ENCODE results near the gene RAPGEF3. TPM values are rescaled to one million over a fixed set of nuclear protein-coding genes. Genes with fewer than 3 reads are reported as not detected.

RAPGEF3 gene
- polyA plus RNA-seq, 1 experiment: 2.4 TPM

DNA sequence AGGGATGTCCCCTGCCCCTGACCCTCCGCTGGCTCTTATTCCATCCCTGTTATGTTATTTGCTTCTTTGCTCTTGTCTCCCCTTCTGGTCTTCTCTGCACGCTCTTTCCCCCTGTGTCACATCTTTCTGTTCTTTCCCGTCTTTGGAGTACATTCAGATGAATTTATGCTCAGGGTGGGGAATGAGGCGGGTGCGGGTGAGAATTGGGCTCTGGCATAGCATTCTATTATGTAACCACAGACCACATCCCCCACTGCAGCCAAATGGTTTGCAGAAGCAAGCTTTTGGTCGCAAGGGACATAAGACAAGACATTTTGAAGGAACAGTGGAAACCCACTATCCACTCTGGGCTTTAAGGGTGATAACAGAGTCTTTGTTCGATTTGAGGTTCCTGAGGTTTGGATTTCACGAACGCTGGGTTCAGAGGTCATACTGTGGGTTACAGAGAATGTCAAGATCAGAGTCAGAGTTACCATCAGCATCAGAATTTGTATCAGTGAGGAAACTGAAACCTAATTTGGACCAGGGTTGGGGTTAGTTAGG is 37.2 kb downstream of the RAPGEF3 start:
- CTCF ChIA-PET: interaction anchor here (0.6 to 20.1 kb wide), 4 partner anchors 21 to 117 kb away, joined by 3 to 387 read pairs (median 8); partner anchors contain the start of gene SLC48A1
- Histone ChIP-seq H3K36me3 (ENCODE audit: control insufficient read depth, insufficient read depth, low read length) (no peaks in the 10 kb centered on the region; the same call in 1 of the 2 replicates), H3K4me3 (ENCODE audit: low read depth, low read length) (no peak overlapping the region), H3K27me3 (ENCODE audit: control insufficient read depth, insufficient read depth, low read length) (no peaks in the 10 kb centered on the region)
- POLR2A ChIA-PET: no interaction called here
- no peak for DNase-seq (ENCODE audit: low read depth)
- TF ChIP-seq, protein P1, sequence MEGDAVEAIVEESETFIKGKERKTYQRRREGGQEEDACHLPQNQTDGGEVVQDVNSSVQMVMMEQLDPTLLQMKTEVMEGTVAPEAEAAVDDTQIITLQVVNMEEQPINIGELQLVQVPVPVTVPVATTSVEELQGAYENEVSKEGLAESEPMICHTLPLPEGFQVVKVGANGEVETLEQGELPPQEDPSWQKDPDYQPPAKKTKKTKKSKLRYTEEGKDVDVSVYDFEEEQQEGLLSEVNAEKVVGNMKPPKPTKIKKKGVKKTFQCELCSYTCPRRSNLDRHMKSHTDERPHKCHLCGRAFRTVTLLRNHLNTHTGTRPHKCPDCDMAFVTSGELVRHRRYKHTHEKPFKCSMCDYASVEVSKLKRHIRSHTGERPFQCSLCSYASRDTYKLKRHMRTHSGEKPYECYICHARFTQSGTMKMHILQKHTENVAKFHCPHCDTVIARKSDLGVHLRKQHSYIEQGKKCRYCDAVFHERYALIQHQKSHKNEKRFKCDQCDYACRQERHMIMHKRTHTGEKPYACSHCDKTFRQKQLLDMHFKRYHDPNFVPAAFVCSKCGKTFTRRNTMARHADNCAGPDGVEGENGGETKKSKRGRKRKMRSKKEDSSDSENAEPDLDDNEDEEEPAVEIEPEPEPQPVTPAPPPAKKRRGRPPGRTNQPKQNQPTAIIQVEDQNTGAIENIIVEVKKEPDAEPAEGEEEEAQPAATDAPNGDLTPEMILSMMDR (IDR thresholded peaks at IDR 0.05; ENCODE audit: insufficient read depth, low read depth, low read length): no peak

DNA sequence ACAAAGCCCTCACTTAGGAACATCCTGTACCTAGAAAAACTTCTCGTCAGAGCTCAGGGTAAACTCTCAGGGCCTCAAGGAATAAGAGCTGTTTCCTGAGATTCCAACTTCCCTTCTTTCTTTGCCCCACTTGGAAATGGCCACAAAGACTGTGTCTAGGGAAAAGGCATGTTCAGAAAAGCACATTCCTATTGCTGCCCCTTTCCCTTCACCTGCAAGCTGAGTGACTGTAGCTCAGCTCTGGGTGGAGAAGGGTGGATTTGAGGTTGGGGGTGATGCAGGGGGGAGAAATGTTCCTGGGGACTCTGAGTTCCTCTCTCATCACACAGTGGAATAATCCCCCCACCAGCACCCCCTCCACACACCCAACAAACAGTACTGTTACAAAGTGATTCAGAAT is 40.1 kb downstream of the RAPGEF3 start:
- DNase-seq (ENCODE audit: low read depth): no peak
- POLR2A ChIA-PET: no interaction called here
- CTCF ChIA-PET: interaction anchor here (1.0 to 20.1 kb wide), 15 partner anchors 8 to 122 kb away, joined by 3 to 387 read pairs (median 6); partner anchors contain the start of genes ENDOU, RAPGEF3, RPAP3 and SLC48A1

DNA sequence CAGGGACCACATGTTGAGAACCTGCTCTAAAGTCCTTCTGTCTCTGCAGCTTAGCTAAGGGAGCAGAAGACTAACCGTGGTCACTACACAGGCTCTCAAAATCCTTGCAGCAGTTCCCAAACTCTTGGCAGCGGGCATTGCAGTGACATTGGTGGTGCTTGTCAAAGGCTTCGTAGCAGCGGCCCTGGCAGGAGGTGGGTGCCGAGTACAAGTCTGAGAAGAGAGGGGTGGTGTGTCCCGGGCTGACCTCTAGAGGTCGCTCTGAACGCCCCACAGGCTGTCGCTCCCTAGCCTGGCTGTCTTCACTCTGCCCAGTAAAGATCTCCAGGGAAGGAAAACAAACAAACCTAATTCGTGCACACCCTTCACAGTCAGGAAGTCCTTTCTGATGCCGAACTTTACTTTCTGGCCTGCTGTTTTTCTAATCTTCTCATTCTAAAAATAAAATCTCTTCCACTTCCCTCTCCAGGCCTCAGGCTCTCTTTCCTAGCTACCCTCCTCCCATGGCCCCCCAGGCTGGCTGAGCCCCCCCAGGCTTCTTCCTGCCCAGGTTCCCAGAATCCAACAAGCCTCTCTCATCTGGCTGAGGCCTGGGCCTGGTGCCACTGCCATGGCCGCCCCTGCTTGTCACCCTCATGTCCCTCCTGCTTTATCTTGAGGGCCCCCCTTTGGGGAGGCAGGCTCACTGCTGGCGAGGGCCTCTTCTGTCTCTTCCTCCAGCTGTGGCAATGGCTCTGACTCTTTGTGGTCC is 41.1 kb downstream of the RAPGEF3 start:
- ChIA-PET CTCF (interaction anchor here (0.7 to 20.1 kb wide), 20 partner anchors 9 to 229 kb away, joined by 3 to 387 read pairs (median 6); partner anchors contain the start of genes ENDOU, RAPGEF3, RPAP3 and SLC48A1), POLR2A (no interaction called here)
- H3K27me3 ChIP-seq (ENCODE audit: control insufficient read depth, insufficient read depth, low read length): no peaks in the 10 kb centered on the region

More for the DNA sequence above, 40.1 kb downstream of the RAPGEF3 start:
- Histone ChIP-seq H3K27me3 (ENCODE audit: control insufficient read depth, insufficient read depth, low read length) (no peaks in the 10 kb centered on the region), H3K4me3 (ENCODE audit: low read depth, low read length) (no peak overlapping the region), H3K36me3 (ENCODE audit: control insufficient read depth, insufficient read depth, low read length) (no peaks in the 10 kb centered on the region; the same call in 1 of the 2 replicates)
- TF ChIP-seq, protein P1 (IDR thresholded peaks at IDR 0.05; ENCODE audit: insufficient read depth, low read depth, low read length): no peak

GRCh38 chr12:47717046-47717442 is 41.6 kb downstream of the RAPGEF3 start:
- POLR2A ChIA-PET: no interaction called here
- TF ChIP-seq, protein P1 (IDR thresholded peaks at IDR 0.05; ENCODE audit: insufficient read depth, low read depth, low read length): no peak
- no peak overlapping the region for H3K4me3 ChIP-seq (ENCODE audit: low read depth, low read length)
- no peaks in the 10 kb centered on the region for H3K27me3 ChIP-seq (ENCODE audit: control insufficient read depth, insufficient read depth, low read length)
- H3K36me3 ChIP-seq (ENCODE audit: control insufficient read depth, insufficient read depth, low read length): no peaks in the 10 kb centered on the region
- CTCF ChIA-PET: interaction anchor here (0.9 to 20.1 kb wide), 17 partner anchors 9 to 218 kb away, joined by 3 to 387 read pairs (median 6); partner anchors contain the start of genes ENDOU, RAPGEF3, RPAP3 and SLC48A1
- DNase-seq (ENCODE audit: low read depth): no peak

More for the DNA sequence above, 41.1 kb downstream of the RAPGEF3 start:
- DNase-seq (ENCODE audit: low read depth): no peak
- Histone ChIP-seq H3K4me3 (ENCODE audit: low read depth, low read length) (no peak overlapping the region), H3K36me3 (ENCODE audit: control insufficient read depth, insufficient read depth, low read length) (no peaks in the 10 kb centered on the region)
- TF ChIP-seq, protein P1 (IDR thresholded peaks at IDR 0.05; ENCODE audit: insufficient read depth, low read depth, low read length): peak; percentile 97
